ENCODE data around the gene ADM5.

DNA sequence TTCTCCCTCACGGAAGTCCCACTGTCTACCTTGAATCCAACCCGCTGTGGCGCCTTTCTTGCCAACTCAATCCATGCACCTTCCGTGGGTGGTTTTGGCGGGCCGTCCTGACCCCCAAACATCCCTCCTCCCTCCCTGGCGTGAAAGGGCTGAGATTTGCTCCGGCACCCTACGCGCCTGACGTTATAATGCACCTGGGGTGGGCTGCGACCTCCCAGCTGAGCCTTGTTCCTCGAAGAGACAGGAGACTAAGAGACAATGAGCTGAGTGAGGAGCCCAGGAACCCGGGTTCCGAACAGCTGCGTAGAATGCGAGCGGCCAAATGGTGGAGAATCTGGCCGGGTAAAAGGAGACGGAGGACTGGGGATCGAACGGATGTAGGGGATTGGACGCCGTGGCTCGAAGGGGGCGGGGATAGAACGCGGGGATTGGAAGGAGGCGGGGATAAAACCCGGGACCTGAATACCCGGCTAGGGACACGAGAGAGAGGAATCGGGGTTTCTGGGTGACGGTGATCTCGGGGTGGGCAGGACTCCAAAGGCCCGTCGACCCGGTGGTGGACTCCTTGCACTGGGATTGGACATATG is 1.4 kb downstream of the ADM5 start, which contains the start of gene CPT1C:
- TF ChIP-seq, protein P1, sequence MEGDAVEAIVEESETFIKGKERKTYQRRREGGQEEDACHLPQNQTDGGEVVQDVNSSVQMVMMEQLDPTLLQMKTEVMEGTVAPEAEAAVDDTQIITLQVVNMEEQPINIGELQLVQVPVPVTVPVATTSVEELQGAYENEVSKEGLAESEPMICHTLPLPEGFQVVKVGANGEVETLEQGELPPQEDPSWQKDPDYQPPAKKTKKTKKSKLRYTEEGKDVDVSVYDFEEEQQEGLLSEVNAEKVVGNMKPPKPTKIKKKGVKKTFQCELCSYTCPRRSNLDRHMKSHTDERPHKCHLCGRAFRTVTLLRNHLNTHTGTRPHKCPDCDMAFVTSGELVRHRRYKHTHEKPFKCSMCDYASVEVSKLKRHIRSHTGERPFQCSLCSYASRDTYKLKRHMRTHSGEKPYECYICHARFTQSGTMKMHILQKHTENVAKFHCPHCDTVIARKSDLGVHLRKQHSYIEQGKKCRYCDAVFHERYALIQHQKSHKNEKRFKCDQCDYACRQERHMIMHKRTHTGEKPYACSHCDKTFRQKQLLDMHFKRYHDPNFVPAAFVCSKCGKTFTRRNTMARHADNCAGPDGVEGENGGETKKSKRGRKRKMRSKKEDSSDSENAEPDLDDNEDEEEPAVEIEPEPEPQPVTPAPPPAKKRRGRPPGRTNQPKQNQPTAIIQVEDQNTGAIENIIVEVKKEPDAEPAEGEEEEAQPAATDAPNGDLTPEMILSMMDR (IDR thresholded peaks at IDR 0.05), result no peak
- TF ChIP-seq POLR2AphosphoS5 (IDR thresholded peaks at IDR 0.05) (peak; percentile 49 to 77), POLR2A (IDR thresholded peaks at IDR 0.05; ENCODE audit: low read depth) (no peak), EP300 (IDR thresholded peaks at IDR 0.05) (no peak)
